K562 (cell line): ENCODE data around the gene GCSH. TPM values are rescaled to one million over a fixed set of nuclear protein-coding genes. Genes with fewer than 3 reads are reported as not detected.
A peak's percentile ranks its signal among the peaks of the same experiment; 100 is the strongest.

Experiments
- ATAC-seq: fragments of 200-7000 bp; cut with Tn5 transposase; 3 replicates; pipeline ENCODE4 v1.9.1; 2020; ENCODE audit warnings: moderate library complexity
- BruUV-seq: library from RNA; stranded (reverse); fragments of 400-500 nt; replicated peaks from 2 replicates; lab custom pipeline; 2021; lab: Mats Ljungman, UMichigan
- CTCF ChIA-PET: fragments of 300-600 bp; formaldehyde crosslinking; extraction: SDS; loops from one replicate; lab custom pipeline; 2021; ENCODE audit warnings: low intra/inter-chr PET ratio; lab: Yijun Ruan, JAX
- POLR2A ChIA-PET: fragments of 300-600, 350-650 bp; sonication (Branson Sonifier 250); formaldehyde crosslinking; extraction: SDS; loops from one replicate; lab custom pipeline; 2021; ENCODE audit warnings: antibody characterized with exemption, inconsistent platforms; lab: Yijun Ruan, JAX
- DNase-seq, 4 experiments: peaks; one replicate each; pipeline versions ENCODE4 v3.0.0 to v3.0.0-alpha.2; 2011 to 2018; ENCODE audit warnings: low spot score in 3 of 4, mixed read lengths in 3 of 4; ENCODE audit errors: extremely low read depth in 1 of 4
- FAIRE-seq: peaks from 2 replicates; lab custom pipeline; 2011; peaks lifted over from hg19 to GRCh38; lab: Jason Lieb, UNC
- H2AFZ ChIP-seq: 2 replicates; pipeline ENCODE4 v1.6.0; 2011; ENCODE audit warnings: low read depth, low read length, control low read depth, inconsistent platforms
- H3K27ac ChIP-seq: fragments of 200-600 bp; 3 replicates; pipeline ENCODE4 v1.8.0; 2011; ENCODE audit warnings: low read depth, mild to moderate bottlenecking, control low read depth, inconsistent platforms, low read length, moderate library complexity, mixed read lengths; ENCODE audit errors: extremely low read depth
- H3K27me3 ChIP-seq, 2 experiments: fragments of 300-600 bp in 1 of 2; 2 replicates in 1 of 2; 3 replicates in 1 of 2; pipeline versions ENCODE4 v1.6.0 to v1.8.0; 2011; ENCODE audit warnings: inconsistent platforms in 2 of 2, low read length in 2 of 2, mild to moderate bottlenecking in 1 of 2, mixed read lengths in 1 of 2, moderate library complexity in 1 of 2; ENCODE audit not compliant: control insufficient read depth in 2 of 2, insufficient read depth in 2 of 2
- H3K36me3 ChIP-seq: fragments of 300-600 bp; 3 replicates; pipeline ENCODE4 v1.8.0; 2011; ENCODE audit warnings: mild to moderate bottlenecking, low read length, inconsistent platforms; ENCODE audit not compliant: control insufficient read depth, insufficient read depth
- H3K4me1 ChIP-seq, 2 experiments: fragments of 200-600 bp in 1 of 2; replicated peaks in 1 of 2; 2 replicates in 1 of 2; 3 replicates in 1 of 2; pipeline versions ENCODE4 v1.5.1 to v1.8.0; 2011; ENCODE audit warnings: inconsistent platforms in 2 of 2, low read length in 2 of 2, mild to moderate bottlenecking in 1 of 2, mixed read lengths in 1 of 2, moderate library complexity in 1 of 2; ENCODE audit not compliant: control insufficient read depth in 2 of 2, insufficient read depth in 2 of 2
- H3K4me2 ChIP-seq: 2 replicates; pipeline ENCODE4 v1.6.1; 2011; ENCODE audit warnings: low read length, control low read depth, inconsistent platforms, mixed read lengths; ENCODE audit not compliant: insufficient read depth
- H3K4me3 ChIP-seq: fragments of 200-600 bp; sonication (generic), shearing (Covaris generic); 2 replicates; pipeline ENCODE4 v1.5.1; 2016; ENCODE audit warnings: control low read depth, inconsistent platforms
- H3K79me2 ChIP-seq: fragments of 200-600 bp; 3 replicates; pipeline ENCODE4 v1.8.0; 2011; ENCODE audit warnings: low read length, inconsistent platforms; ENCODE audit not compliant: control insufficient read depth, insufficient read depth
- H3K9ac ChIP-seq, 2 experiments: 2 replicates each; pipeline versions ENCODE4 v1.6.0 to v1.6.1; 2011; ENCODE audit warnings: low read depth in 2 of 2, low read length in 2 of 2, control low read depth in 1 of 2, inconsistent platforms in 1 of 2, mild to moderate bottlenecking in 1 of 2, mixed read lengths in 1 of 2; ENCODE audit not compliant: insufficient read depth in 1 of 2
- H3K9me1 ChIP-seq: one replicate; pipeline ENCODE4 v1.6.0; 2011; ENCODE audit warnings: inconsistent platforms, mild to moderate bottlenecking, low read length, moderate library complexity; ENCODE audit not compliant: control insufficient read depth, insufficient read depth
- H3K9me3 ChIP-seq: replicated peaks from 2 replicates; pipeline ENCODE4 v1.5.1; 2011; ENCODE audit warnings: low read depth, low read length, inconsistent platforms; ENCODE audit not compliant: control insufficient read depth, insufficient read depth
- H4K20me1 ChIP-seq: replicated peaks from 2 replicates; pipeline ENCODE4 v1.6.1; 2011; ENCODE audit warnings: low read length, inconsistent platforms, mixed read lengths; ENCODE audit not compliant: control insufficient read depth, insufficient read depth
- ARID1B ChIP-seq: fragments of 450-650 bp; IDR thresholded peaks from 2 replicates; pipeline ENCODE4 v1.6.1; 2016; ENCODE audit warnings: antibody characterized with exemption, mild to moderate bottlenecking, inconsistent platforms
- BCOR ChIP-seq: fragments of 450-650 bp; IDR thresholded peaks from 2 replicates; pipeline ENCODE4 v1.6.1; 2016
- GTF2B ChIP-seq: IDR thresholded peaks from 2 replicates; pipeline ENCODE4 v1.6.1; 2011; ENCODE audit not compliant: insufficient read length; ENCODE audit errors: extremely low read depth
- NFATC3 ChIP-seq: fragments of 450-650 bp; IDR thresholded peaks from 2 replicates; pipeline ENCODE4 v1.6.1; 2017; ENCODE audit warnings: mild to moderate bottlenecking
- NFE2 ChIP-seq: IDR thresholded peaks from 2 replicates; pipeline ENCODE4 v1.6.1; 2014; ENCODE audit warnings: antibody characterized with exemption, low read depth
- NR3C1 ChIP-seq: sonication (generic); formaldehyde crosslinking; IDR thresholded peaks from 2 replicates; pipeline ENCODE4 v1.8.1; 2022; ENCODE audit warnings: missing genetic modification reagents
- POLR2G ChIP-seq: fragments of 200-400 bp; formaldehyde crosslinking; IDR thresholded peaks from 2 replicates; pipeline ENCODE4 v1.6.1; 2017; ENCODE audit warnings: low read depth, mild to moderate bottlenecking, antibody characterized with exemption, low read length, moderate library complexity
- RFX5 ChIP-seq: IDR thresholded peaks from 2 replicates; pipeline ENCODE4 v1.6.1; 2011; ENCODE audit warnings: low read depth, mild to moderate bottlenecking, improper control_type of control experiment, low read length
- SMARCA4 ChIP-seq: fragments of 450-650 bp; IDR thresholded peaks from 2 replicates; pipeline ENCODE4 v1.6.1; 2016
- XRCC5 ChIP-seq: fragments of 200-400 bp; formaldehyde crosslinking; IDR thresholded peaks from 2 replicates; pipeline ENCODE4 v1.6.1; 2017; ENCODE audit warnings: low read depth, mild to moderate bottlenecking, low read length
- ZBTB11 ChIP-seq, 3 experiments: fragments of 200-800 bp in 1 of 3; fragments of 250-450 bp in 1 of 3; fragments of 450-650 bp in 1 of 3; sonication (Bioruptor Pico) in 1 of 3; sonication (Bioruptor generic) in 1 of 3; formaldehyde crosslinking in 1 of 3; IDR thresholded peaks; 2 replicates each; pipeline versions ENCODE4 v1.6.1 to v1.8.0; 2016 to 2022; ENCODE audit warnings: mild to moderate bottlenecking in 2 of 3, missing genetic modification characterization in 2 of 3, missing compliant biosample characterization in 1 of 3, moderate library complexity in 1 of 3
- ZNF133 ChIP-seq: fragments of 250-450 bp; sonication (Bioruptor Pico); IDR thresholded peaks from 2 replicates; pipeline ENCODE4 v1.4.0; 2020; ENCODE audit warnings: mild to moderate bottlenecking
- ZNF395 ChIP-seq: fragments of 200-800 bp; sonication (Bioruptor generic); IDR thresholded peaks from 2 replicates; pipeline ENCODE4 v1.6.1; 2017; ENCODE audit warnings: missing genetic modification characterization, missing compliant biosample characterization
- WGBS: fragments of 100-300 bp; shearing (Covaris generic); methylation state at CpG from one replicate; pipeline ENCODE4 v1.1.6; 2016; ENCODE audit warnings: low coverage, mixed read lengths; ENCODE audit not compliant: insufficient coverage; ENCODE audit errors: missing lambda C conversion rate; 5-methylcytosine and 5-hydroxymethylcytosine counted together
- in situ Hi-C: fragments of 300-500 bp; cut with MboI; formaldehyde crosslinking; loops from 4 replicates; pipeline ENCODE4 v1.15.0; 2018; ENCODE audit warnings: inconsistent platforms, mixed read lengths
- intact Hi-C: fragments of 100-400 bp; cut with micrococcal nuclease; formaldehyde crosslinking; loops from 2 replicates; pipeline ENCODE4 v1.14.2; 2022
- polyA plus RNA-seq, 8 experiments: library from polyadenylated mRNA; depleted of rRNA in 4 of 8; stranded (reverse) in 5 of 8; unstranded in 3 of 8; fragments of >200 nt; fragmentation: Nextera tagmentation in 2 of 8; fragmentation: Illumina TruSeq in 1 of 8; extraction: Ambion mirVana in 2 of 8; extraction: Trizol in 1 of 8; gene quantifications; 2 replicates each; pipeline versions ENCODE4 v1.2.1 to v1.2.3, GENCODE V29; 2011 to 2014; ENCODE audit warnings: inconsistent platforms in 1 of 8, missing spikeins in 1 of 8
- total RNA-seq, 7 experiments: library from RNA; depleted of rRNA in 6 of 7; stranded (reverse); fragments of >200 nt in 6 of 7; fragmentation: Illumina TruSeq in 2 of 7; extraction: Trizol in 2 of 7; gene quantifications; 2 replicates each; pipeline versions ENCODE4 v1.2.1 to v1.2.3, GENCODE V29; 2011 to 2021; ENCODE audit warnings: low replicate concordance in 1 of 7

Gene GCSH
- total and polyA plus RNA-seq, 9 of the 15 experiments (the other 6 are each of a cell fraction or from before 2014, with no cell fraction given): 35.0 to 121 (median 89.0) TPM

GRCh38 chr16:81123092-81123852 lies 27.1 kb upstream of the GCSH start:
- intact Hi-C loops (no loop called here), in situ Hi-C loops (no loop called here)
- no peaks in the 10 kb centered on the region for H3K79me2 ChIP-seq
- 5% methylated on average over 15 of the region's 17 CpGs for WGBS
- ATAC-seq (peak; percentile 76), FAIRE-seq (peak; percentile 42), DNase-seq (peak in 2 of 4 experiments; percentile 34 to 36)
- no peak overlapping the region for H3K4me3 ChIP-seq
- CTCF ChIA-PET: no interaction called here
- peak overlapping the region; percentile 9; the same call in 1 of the 2 replicates for H3K4me2 ChIP-seq
- H3K36me3 ChIP-seq: no peaks in the 10 kb centered on the region
- H3K9ac ChIP-seq: no peak overlapping the region
- no peak overlapping the region for H3K27ac ChIP-seq
- POLR2A ChIA-PET: interaction anchor here (0.7 to 0.8 kb wide), 2 partner anchors 46 to 70 kb away, joined by 3 to 4 read pairs; partner anchors contain the start of gene C16orf46
- BruUV-seq: no TSS peak
- no peaks in the 10 kb centered on the region for H3K9me3 ChIP-seq
- peaks cover 7 to 8% of the 10 kb centered on the region in 2 experiments; a peak in 2 of 5 replicates for H3K4me1 ChIP-seq
- H4K20me1 ChIP-seq: no peaks in the 10 kb centered on the region; the same call in 1 of the 2 replicates
- peaks cover 52 to 64% of the 10 kb centered on the region in 2 experiments for H3K27me3 ChIP-seq
- no peaks in the 10 kb centered on the region for H3K9me1 ChIP-seq
- no peak overlapping the region for H2AFZ ChIP-seq
- TF ChIP-seq NFATC3: no peak
- TF ChIP-seq ZNF395: no peak
- no peak for TF ChIP-seq NR3C1 (CRISPR knock-in tag)
- TF ChIP-seq ZBTB11 (CRISPR knock-in tag; IDR thresholded peaks at IDR 0.05): no peak
- no peak for TF ChIP-seq POLR2G
- no peak for TF ChIP-seq RFX5
- no peak for TF ChIP-seq SMARCA4
- TF ChIP-seq ARID1B: peak; percentile 28; the same call in 1 of the 2 replicates
- no peak for TF ChIP-seq XRCC5
- no peak for TF ChIP-seq GTF2B
- TF ChIP-seq BCOR: no peak
- peak; percentile 48 for TF ChIP-seq NFE2
- TF ChIP-seq ZNF133 (CRISPR knock-in tag): no peak
